GM19193 (cell line): ENCODE data around the gene ANGPTL2.

Source experiments
- POLR2A ChIP-seq: IDR thresholded peaks from 4 replicates; pipeline ENCODE4 v1.6.1; 2011; ENCODE audit not compliant: insufficient read depth, insufficient read length; ENCODE audit errors: extremely low read depth

ANGPTL2 gene

DNA sequence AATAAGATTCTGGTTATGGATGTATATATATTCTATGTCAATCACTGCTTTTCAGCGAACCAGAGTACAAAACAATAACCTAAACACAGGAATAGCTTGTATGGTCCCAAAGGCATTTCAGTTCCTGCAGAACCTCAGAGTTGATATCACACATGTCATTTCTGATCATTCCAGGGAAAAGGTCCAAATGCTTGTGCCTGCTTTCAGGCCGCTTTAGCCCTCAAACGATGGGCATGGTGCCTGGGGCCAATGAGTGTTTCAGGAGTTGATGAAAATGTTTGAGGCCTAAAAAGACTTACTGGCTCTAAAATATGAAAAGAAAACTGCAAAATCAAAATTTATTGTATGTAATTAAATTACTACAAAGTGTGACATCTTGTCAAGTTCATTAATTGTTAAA lies 22.8 kb downstream of the ANGPTL2 start:
- TF ChIP-seq POLR2A: no peak

DNA sequence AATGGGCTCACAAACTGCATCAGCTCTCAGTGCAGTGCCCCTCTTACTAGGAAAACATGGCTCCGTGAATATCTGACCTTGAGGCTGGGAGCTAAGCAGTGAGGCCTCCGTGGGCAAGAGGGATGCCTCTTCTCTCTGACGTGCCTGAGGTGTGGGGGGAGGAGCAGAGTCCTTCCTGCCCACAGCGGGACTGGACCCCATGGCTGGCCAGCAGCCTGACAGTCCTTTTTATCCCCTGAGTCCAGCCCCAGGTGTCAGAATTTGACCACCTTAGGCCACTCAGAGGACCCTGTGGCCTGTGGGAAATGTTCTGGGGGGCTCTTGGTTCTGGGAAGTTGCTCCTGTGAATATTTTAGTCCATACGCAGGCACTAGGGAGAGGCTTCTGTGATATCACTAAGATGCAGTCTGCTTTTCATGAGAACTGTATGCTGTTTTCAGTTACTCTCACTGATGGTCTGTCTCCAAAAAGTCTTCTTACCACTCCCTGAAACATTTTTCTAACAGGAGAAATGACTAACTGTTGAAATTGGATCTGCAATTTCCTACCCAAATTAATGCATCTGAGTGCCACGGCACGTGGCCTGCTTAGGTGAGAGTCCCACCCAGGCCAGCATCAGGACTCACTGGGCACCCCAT lies 23.4 kb downstream of the ANGPTL2 start:
- TF ChIP-seq POLR2A: no peak

DNA sequence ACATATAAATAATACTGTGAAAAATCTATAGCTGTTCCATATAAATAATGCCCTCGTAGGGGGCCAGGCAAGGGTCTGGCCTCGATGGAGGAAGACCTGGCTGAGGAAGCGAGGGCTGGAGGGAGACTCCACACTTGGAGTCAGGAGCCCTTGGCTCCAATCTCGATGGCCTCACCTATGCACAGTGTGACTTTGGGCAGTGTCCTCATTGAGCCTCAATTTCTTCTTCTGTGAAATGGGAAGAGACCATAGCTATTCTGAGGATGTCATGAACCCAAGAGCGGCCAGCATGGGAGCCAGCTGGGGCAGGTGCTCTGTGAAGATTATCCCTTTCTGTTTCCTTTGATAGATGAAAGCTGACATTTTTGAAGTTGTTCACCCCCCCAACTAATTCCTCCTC lies 24.8 kb downstream of the ANGPTL2 start:
- TF ChIP-seq POLR2A: no peak

DNA sequence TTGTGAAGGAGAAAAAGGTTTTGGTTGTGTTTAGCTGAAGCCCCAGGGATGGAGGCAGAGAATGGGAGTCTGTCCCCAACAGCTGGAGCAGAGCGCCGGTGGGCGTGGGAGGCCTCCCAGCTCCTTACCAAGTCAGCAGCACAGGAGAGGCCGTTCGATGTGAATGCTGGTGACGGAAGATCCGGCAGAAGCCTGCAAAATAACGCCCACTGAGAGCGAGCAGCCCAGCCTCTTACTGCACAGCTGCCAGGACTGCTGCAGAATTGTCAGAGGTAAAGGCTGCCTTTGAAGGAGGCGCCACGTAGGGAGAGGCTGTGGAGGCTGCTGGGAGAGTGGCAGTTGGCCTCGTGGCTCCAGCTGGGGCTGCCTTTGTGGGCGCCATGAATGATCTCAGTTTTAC lies 26.2 kb downstream of the ANGPTL2 start:
- TF ChIP-seq POLR2A: no peak

DNA sequence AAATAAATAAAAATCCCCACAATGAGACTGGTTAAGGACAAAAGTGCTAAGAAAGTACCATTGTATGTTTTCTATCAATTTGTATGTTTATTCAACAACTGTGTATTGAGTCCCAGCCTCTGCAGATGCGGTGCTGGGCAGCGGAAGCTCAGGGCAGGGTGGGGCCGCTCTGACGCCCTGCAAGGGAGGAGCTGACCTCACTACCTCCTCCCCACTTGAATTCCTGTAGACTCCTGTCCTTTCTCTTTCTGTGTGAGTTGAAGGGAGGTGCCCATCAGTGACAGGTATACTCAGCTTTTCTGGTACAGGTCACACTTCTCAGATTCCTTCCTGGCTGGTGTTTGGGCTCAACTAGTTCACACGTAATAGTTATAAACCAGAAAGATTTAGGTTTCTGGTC lies 27.0 kb downstream of the ANGPTL2 start:
- TF ChIP-seq POLR2A: no peak

DNA sequence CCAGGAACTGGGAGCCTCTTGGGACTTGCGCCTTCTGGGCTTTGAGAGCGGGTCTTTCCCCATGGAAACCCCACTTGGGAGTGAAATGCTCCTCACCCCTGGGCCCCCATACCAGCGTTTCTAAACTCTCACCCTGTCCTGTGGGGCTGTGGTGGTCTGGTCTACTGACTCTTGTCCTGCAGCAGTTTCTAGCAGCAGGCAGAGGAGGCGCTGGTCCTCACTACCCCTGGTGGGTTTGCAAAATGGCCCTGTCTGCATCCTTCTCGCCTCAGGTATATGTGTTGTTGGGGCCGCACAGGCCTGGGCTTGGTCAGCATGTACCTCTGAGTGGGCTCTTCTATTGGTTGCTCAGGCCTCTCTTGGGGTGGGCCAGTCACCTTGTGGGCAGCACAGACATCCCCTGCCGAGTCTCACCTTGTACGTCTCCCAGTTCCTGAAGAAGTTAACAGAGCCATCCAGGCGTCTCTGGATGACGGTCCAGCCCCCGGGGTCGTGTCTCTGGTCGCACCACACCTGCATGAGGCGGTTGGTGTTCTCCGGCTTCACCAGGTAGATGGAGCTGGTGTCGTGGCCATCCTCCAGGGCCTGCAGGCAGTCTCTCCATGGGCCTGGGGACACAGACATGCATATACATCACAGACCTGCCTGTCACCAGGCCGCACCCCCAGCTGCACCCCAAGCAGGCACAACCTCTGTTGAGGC lies 29.0 kb downstream of the ANGPTL2 start:
- no peak for TF ChIP-seq POLR2A

DNA sequence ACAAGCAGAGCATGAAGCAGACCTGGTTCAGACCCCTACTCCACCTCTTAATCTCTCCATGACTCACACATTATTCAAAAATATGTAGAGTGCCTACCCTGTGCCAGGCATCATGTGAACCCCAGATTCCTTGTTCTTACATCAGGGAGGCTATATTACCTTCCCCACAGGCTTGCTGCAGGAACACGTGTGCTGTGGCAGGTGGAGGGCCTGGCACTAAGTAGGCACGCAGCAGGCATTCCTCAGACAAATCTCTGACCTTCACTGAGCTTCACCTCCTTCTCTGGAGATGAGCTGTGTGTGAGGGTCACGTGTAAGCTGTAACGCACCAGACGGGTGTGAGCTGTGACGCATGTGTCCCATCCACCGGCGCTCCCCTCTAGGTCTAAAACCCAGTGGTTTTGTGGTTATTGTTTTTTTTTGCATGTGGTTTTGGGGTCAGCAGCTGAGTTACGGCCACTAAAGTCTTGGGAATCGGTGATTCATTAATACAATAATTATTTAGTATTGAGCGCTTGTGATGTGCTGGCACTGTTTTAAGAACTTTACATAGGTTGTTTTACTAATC lies 30.3 kb downstream of the ANGPTL2 start:
- no peak for TF ChIP-seq POLR2A

DNA sequence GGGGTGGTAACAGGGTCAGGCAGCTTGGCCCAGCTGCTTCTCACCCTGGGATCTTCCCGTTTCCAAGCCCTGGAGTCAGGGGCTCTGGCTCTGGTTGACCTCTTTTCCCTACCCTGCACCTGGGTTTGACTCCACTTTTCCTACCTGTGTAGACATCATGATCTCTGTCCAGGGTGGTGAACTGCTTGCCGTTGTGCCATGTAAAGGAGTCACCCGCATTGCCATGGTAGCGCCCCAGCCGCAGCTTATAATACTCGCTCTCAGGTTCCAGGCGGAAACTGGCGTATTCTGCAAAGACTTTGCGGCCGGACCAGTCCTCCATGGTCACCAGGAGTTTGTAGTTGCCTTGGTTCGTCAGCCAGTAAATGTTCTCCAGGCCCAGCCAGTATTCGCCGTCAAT lies 30.9 kb downstream of the ANGPTL2 start:
- TF ChIP-seq POLR2A: no peak

DNA sequence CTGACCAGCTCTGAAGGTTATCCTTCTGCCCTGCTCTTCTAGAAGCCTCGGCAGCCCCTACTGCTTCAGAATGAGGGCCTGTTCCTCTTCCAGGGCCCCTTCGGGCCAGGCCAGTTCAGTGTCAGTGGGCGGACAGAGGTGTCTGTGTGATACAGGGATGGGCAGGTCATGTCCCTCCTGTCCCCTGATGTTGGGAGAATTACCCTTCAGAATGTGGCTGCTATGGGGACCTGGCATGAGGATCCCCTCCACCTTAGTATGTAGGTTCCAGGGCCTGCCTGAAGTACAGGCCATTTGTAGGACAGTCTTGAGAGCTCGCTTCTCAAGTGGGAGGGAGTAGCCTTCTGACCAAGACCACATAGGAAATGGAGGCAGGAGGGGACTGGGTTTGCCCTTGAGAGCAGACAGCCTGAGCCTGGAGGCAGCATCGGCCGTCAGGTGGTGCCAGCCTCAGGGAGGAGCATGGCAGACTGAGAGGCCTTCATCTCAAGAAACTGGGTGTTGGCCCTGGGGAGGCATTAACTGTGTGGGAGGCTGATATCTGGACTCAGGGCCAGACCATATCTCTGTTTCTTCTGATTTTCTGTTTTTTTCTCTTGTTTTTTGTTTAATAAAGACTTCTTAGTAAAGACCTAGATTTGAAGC lies 32.0 kb downstream of the ANGPTL2 start:
- TF ChIP-seq POLR2A: no peak

DNA sequence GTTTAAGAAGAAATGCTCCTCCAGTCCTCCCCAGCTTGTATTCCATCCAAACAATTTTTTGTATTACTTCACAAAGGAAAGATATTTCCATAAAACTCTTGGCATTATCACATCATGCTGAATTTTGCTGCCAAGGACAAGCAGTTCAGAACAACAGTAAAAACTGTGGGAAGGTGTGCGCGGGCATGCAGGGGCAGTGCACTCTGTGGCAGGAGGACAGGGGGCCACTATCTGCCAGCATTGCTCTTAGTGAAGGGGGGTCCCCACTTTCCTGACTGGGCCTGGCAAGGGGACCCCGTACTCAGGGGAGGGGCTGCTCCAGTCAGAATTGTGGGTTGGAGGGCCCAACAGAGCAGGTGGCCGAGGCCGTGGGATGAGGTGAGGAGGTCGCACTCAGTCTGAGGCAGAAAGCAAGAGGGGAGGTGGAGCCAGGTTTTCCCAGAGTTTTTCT lies 32.8 kb downstream of the ANGPTL2 start:
- no peak for TF ChIP-seq POLR2A

DNA sequence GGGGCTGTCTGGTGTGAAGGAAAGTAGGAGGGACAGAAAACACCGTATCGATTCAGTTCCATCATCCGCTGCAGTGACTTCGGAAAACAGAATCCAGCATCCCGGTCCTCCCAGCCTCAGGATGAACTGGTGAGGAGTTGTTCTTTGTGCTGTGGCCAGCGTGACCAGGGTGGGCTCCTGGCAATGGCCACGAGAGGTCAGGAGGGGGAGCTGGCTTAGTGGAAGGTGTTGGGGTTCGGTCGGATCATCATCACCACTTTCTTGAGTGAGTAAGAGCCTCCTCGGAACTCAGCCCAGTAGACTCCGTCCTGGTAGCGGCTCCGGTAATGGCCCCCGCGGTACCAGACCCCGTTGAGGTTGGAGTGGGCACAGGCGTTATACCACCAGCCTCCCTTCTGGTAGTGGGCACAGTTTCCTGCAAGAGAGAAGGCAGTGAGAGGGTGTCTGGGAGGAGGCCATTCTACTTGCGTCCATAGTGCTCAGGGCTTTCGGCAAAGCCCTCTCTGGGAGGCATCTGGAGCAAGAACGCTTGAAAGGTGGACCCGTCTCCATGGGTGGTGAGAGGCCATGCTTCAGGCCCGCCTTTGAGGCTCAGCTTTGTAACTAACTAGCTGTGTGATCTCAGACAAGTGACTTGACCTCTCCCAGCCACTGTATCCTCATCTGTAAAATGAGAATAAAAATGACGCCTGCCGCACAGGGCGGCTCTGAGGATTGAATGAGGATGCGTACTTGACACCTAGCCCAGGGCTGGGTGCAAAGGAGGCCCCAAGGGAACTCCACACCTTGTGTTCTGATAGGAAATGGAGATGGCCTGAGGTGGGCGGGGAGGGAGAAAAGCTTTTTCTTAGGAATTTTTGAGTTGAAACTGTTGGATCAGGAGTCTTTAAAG lies 33.5 kb downstream of the ANGPTL2 start:
- no peak for TF ChIP-seq POLR2A

DNA sequence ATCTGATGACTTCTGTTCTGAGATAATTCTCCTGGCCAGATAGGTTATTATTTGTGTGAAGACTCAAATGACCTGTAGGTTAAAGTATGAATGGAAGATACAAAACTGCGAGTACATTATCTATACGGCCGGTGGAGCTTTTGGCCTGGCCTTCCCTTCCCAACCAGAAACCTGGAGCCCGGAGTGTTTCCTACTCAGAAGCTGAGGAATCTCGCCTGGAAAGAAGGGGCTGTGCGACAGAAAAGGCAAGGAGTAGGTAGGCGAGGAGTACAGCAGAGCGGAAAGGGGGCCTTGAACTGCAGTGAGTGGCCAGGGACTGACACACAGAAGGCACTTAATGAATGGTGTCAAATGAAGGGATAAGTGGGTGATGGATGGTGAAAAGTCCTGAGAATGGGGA lies 34.6 kb downstream of the ANGPTL2 start:
- no peak for TF ChIP-seq POLR2A

DNA sequence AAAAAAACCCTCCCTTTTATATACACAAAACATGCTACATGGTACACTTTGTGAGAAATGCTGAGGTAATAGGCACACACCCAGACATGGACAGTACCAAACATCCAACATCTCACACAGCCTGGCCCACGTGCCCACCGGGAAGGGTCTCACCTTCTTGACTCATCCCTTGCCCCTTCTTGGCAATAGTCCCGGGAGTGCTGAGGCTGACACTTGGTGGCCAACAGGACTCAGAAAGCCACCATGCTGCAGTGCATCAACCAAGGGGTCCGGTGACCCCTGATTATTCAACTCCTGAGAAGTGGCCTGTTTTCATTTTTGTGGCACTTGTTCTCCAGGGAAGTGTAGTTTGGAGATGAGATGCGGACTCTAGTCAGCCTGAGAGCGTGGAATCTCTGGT lies 35.0 kb downstream of the ANGPTL2 start:
- TF ChIP-seq POLR2A: no peak

DNA sequence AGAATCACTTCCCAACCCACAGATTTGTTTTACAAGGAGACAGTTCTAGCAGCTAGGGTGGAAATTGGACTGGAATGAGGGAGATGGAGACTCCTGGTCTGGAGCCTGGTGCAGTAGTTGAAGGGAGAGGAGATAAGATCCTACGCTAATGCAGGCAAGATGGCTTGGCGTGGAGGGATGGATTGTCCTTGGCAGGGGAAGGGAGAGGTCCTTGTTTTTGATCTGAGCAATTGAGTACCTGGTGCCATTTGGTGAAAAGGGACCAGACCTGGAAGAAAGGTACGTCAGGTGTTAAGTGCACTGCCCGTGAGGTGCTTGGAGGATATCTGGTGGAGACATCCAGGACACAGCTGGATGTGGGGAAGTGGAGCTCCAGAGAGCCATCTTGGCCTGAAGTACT lies 35.7 kb downstream of the ANGPTL2 start:
- no peak for TF ChIP-seq POLR2A

DNA sequence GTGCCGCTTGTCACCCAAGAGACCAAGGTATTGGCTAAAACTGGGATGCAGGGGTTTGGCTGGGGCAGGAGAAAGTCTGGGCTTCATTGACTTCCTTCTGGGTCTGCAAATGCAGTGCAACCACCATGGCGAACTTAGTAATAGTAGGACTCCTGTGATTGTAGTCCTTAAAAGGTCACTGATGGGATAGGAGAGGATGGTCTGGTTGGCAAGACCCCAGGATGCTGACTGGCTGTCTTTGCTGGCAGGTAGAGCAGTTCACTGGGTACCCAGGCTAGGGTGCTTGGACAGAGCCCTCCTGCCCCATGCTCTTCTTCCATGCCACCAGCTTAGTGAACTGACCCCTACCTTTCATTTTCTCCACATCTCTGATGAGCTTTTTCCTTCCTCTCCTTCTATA lies 37.2 kb downstream of the ANGPTL2 start:
- TF ChIP-seq POLR2A: no peak
